Measurements from ENCODE around the gene SLC28A1. TPM values are rescaled to one million over a fixed set of nuclear protein-coding genes. Genes with fewer than 3 reads are reported as not detected.

The SLC28A1 gene
- total RNA-seq, 1 experiment from 2014 or later: 0.13 TPM

GRCh38 chr15:84925906-84926305 lies 41.4 kb downstream of the SLC28A1 start:
- Histone ChIP-seq H2BK20ac (ENCODE audit: low read depth, low read length, poor library complexity, severe bottlenecking) (no peak overlapping the region), H2AK5ac (ENCODE audit: insufficient read length, low read length) (no peak overlapping the region), H2BK120ac (ENCODE audit: low read depth, low read length, poor library complexity, severe bottlenecking) (no peak overlapping the region), H3K14ac (ENCODE audit: insufficient read depth, low read length) (no peak overlapping the region), H4K91ac (ENCODE audit: insufficient read length, low read depth, low read length) (no peak overlapping the region), H3K4me1 (ENCODE audit: insufficient read depth, low read length) (no peaks in the 10 kb centered on the region), H3K18ac (ENCODE audit: insufficient read length, low read depth, low read length) (no peak overlapping the region), H3K4me2 (ENCODE audit: insufficient read depth, insufficient read length, low read length) (no peak overlapping the region), H3K23me2 (ENCODE audit: insufficient read length, low read depth, low read length, poor library complexity, severe bottlenecking) (no peaks in the 10 kb centered on the region), H4K5ac (ENCODE audit: insufficient read length, low read depth, low read length) (no peak overlapping the region), H4K8ac (replicated peaks; ENCODE audit: insufficient read length, low read depth, low read length) (no peak overlapping the region), H2BK5ac (ENCODE audit: insufficient read length, low read length) (no peak overlapping the region), H3K79me1 (ENCODE audit: insufficient read depth, low read depth, low read length, poor library complexity, severe bottlenecking) (no peaks in the 10 kb centered on the region), H2AFZ (ENCODE audit: low read length) (no peak overlapping the region), H3K27ac (ENCODE audit: insufficient read length, low read depth, low read length) (no peak overlapping the region), H3K9ac (ENCODE audit: extremely low read depth, insufficient read length, low read length) (no peak overlapping the region), H2BK12ac (ENCODE audit: insufficient read length, low read depth, low read length) (no peak overlapping the region), H3K56ac (ENCODE audit: insufficient read length, low read depth, low read length) (no peak overlapping the region), H3T11ph (ENCODE audit: low read length) (no peak overlapping the region), H3K27me3 (ENCODE audit: insufficient read depth, low read length) (no peaks in the 10 kb centered on the region), H3K23ac (ENCODE audit: insufficient read length, low read depth, low read length) (no peak overlapping the region), H3K4ac (ENCODE audit: low read depth, low read length) (no peak overlapping the region), H3K79me2 (ENCODE audit: insufficient read depth, low read length) (no peaks in the 10 kb centered on the region), H2BK15ac (ENCODE audit: low read depth, low read length) (no peak overlapping the region), H4K20me1 (ENCODE audit: control insufficient read depth, insufficient read depth, insufficient read length) (no peaks in the 10 kb centered on the region), H3K9me3 (ENCODE audit: control insufficient read depth, low read depth, low read length) (no peaks in the 10 kb centered on the region)
- peaks cover 11 to 17% of the 10 kb centered on the region in 2 experiments for H3K4me1 Mint-ChIP-seq
- no peak for DNase-seq
- H3K4me3 Mint-ChIP-seq: no peak overlapping the region; a peak in 1 of 5 replicates
- no peak overlapping the region for H3K27ac Mint-ChIP-seq
- TF ChIP-seq, protein P1, sequence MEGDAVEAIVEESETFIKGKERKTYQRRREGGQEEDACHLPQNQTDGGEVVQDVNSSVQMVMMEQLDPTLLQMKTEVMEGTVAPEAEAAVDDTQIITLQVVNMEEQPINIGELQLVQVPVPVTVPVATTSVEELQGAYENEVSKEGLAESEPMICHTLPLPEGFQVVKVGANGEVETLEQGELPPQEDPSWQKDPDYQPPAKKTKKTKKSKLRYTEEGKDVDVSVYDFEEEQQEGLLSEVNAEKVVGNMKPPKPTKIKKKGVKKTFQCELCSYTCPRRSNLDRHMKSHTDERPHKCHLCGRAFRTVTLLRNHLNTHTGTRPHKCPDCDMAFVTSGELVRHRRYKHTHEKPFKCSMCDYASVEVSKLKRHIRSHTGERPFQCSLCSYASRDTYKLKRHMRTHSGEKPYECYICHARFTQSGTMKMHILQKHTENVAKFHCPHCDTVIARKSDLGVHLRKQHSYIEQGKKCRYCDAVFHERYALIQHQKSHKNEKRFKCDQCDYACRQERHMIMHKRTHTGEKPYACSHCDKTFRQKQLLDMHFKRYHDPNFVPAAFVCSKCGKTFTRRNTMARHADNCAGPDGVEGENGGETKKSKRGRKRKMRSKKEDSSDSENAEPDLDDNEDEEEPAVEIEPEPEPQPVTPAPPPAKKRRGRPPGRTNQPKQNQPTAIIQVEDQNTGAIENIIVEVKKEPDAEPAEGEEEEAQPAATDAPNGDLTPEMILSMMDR (conservative IDR thresholded peaks at IDR 0.05): no peak
- WGBS (ENCODE audit: extremely low coverage, insufficient read length, low lambda C conversion rate): no CpG with 5 or more reads among the region's 1 CpG
- H3K36me3 Mint-ChIP-seq (ENCODE audit: insufficient read depth in 1 of 3, low read depth in 3 of 3): no peaks in the 10 kb centered on the region
- H3K9me3 Mint-ChIP-seq: no peaks in the 10 kb centered on the region
- peaks cover 5% of the 10 kb centered on the region; the same call in 1 of the 2 replicates for H3K27me3 Mint-ChIP-seq (ENCODE audit: low read depth)

Measured in H9 (cell line).